ENCODE measurements around the gene ARIH1.

The ARIH1 gene

GRCh38 chr15:72493220-72493619 lies 19.1 kb downstream of the ARIH1 start:
- ATAC-seq (replicated peaks) (peak; percentile 9), DNase-seq (no peak)
- no peaks in the 10 kb centered on the region for H3K9me3 Mint-ChIP-seq
- no peak overlapping the region for H3K27ac Mint-ChIP-seq
- peak overlapping the region; percentile 43 to 51 for H3K4me3 Mint-ChIP-seq
- no peaks in the 10 kb centered on the region for H3K27me3 Mint-ChIP-seq
- H3K36me3 Mint-ChIP-seq (ENCODE audit: insufficient read depth), result peaks cover 31% of the 10 kb centered on the region
- peaks cover 42 to 72% of the 10 kb centered on the region in 2 donors for H3K4me1 Mint-ChIP-seq (ENCODE audit: low read depth in 2 of 2)

DNA sequence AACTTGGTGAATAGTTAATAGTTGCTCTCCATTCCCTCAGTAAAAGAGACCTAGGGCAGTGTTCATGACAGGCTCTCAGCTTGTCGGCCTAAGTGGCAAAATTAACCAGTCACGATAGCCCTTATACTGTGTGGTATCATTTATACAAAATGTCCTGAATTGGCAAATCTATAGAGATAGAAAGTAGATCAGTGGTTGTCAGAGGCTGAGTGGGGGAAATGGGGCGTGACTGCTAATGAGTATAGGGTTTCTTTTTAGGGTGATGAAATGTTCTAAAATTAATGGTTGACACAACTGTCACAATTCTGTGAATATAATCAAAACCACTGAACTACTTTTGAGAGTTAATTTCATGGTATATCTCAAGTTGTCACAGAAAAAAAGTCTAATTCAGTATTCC lies 20.9 kb downstream of the ARIH1 start:
- no peaks in the 10 kb centered on the region for H3K27me3 Mint-ChIP-seq
- H3K4me3 Mint-ChIP-seq, result no peak overlapping the region
- peaks cover 36 to 69% of the 10 kb centered on the region in 2 donors for H3K4me1 Mint-ChIP-seq (ENCODE audit: low read depth in 2 of 2)
- DNase-seq (no peak), ATAC-seq (replicated peaks) (no peak)
- H3K9me3 Mint-ChIP-seq, result no peaks in the 10 kb centered on the region
- peaks cover 39% of the 10 kb centered on the region for H3K36me3 Mint-ChIP-seq (ENCODE audit: insufficient read depth)
- H3K27ac Mint-ChIP-seq, result no peak overlapping the region

DNA sequence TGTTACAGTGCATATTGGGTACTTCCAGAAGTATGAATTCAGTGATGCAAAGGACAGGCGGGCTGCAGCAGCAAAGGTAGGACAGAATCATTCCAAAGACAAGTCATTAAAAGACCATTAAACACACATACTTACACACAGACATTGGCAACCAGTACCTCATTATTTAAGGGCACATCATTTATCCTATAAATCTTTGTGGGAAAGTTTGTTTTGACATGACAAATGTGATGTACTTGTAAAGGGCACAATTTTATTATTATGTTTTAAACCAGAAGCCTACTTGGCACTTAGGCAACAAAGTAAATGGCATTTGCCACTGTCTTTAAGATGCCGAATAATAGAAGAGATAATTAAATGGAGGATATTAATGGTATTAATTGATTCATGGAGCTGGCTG lies 22.7 kb downstream of the ARIH1 start:
- ATAC-seq (replicated peaks), result no peak
- Mint-ChIP-seq H3K9me3 (no peaks in the 10 kb centered on the region), H3K36me3 (ENCODE audit: insufficient read depth) (peaks cover 41% of the 10 kb centered on the region), H3K4me1 (ENCODE audit: low read depth in 2 of 2) (peaks cover 29 to 62% of the 10 kb centered on the region in 2 donors), H3K27me3 (no peaks in the 10 kb centered on the region), H3K4me3 (no peak overlapping the region), H3K27ac (peak overlapping the region in 1 of 2 donors; percentile 44)
- no peak for DNase-seq

GRCh38 chr15:72497402-72497801 lies 23.3 kb downstream of the ARIH1 start:
- no peak for ATAC-seq (replicated peaks)

GRCh38 chr15:72502220-72502809 lies 28.2 kb downstream of the ARIH1 start:
- no peaks in the 10 kb centered on the region for H3K27me3 Mint-ChIP-seq
- peak overlapping the region in 1 of 2 donors; percentile 9 for H3K4me3 Mint-ChIP-seq
- peaks cover 57% of the 10 kb centered on the region for H3K36me3 Mint-ChIP-seq (ENCODE audit: insufficient read depth)
- H3K9me3 Mint-ChIP-seq, result no peaks in the 10 kb centered on the region
- peak overlapping the region in 1 of 2 donors; percentile 30 for H3K27ac Mint-ChIP-seq
- DNase-seq, result no peak
- ATAC-seq (replicated peaks), result no peak
- H3K4me1 Mint-ChIP-seq (ENCODE audit: low read depth in 2 of 2), result peaks cover 31 to 44% of the 10 kb centered on the region in 2 donors

More at GRCh38 chr15:72497402-72497801, 23.3 kb downstream of the ARIH1 start:
- peak overlapping the region; percentile 31 to 44 for H3K27ac Mint-ChIP-seq
- H3K36me3 Mint-ChIP-seq (ENCODE audit: insufficient read depth), result peaks cover 43% of the 10 kb centered on the region
- H3K4me1 Mint-ChIP-seq (ENCODE audit: low read depth in 2 of 2), result peaks cover 30 to 56% of the 10 kb centered on the region in 2 donors
- no peaks in the 10 kb centered on the region for H3K9me3 Mint-ChIP-seq
- H3K4me3 Mint-ChIP-seq, result no peak overlapping the region
- H3K27me3 Mint-ChIP-seq, result no peaks in the 10 kb centered on the region
- DNase-seq, result no peak

DNA sequence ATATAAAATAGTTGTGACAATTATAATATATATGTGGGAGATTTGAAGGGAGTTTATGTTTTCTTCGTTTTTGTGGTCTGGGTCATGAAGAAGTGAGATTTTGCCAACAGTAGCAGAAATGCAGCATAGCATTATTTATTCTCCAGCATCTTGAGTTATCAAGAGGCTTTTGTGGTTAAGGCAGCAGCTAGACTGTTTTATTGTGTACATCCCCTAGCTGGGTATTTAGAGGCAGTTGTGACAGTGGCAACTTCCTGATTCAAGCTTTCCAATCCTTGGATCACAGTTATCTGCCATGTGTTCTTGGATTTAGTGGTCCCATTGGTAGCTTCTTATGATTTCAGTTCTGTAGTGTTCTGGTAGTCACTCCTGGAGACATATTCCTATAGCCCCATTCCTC lies 29.0 kb downstream of the ARIH1 start:
- H3K4me1 Mint-ChIP-seq (ENCODE audit: low read depth in 2 of 2), result peaks cover 32 to 41% of the 10 kb centered on the region in 2 donors
- H3K27me3 Mint-ChIP-seq, result no peaks in the 10 kb centered on the region
- H3K27ac Mint-ChIP-seq, result peak overlapping the region; percentile 30 to 77
- ATAC-seq (replicated peaks), result peak; percentile 69
- no peak for DNase-seq
- peak overlapping the region in 1 of 2 donors; percentile 9 for H3K4me3 Mint-ChIP-seq
- H3K9me3 Mint-ChIP-seq, result no peaks in the 10 kb centered on the region
- peaks cover 59% of the 10 kb centered on the region for H3K36me3 Mint-ChIP-seq (ENCODE audit: insufficient read depth)

- no peak overlapping the region for H3K4me3 Mint-ChIP-seq
- no peak for ATAC-seq (replicated peaks)
- peaks cover 40 to 60% of the 10 kb centered on the region in 2 donors for H3K4me1 Mint-ChIP-seq (ENCODE audit: low read depth in 2 of 2)
- H3K27ac Mint-ChIP-seq, result no peak overlapping the region
- no peaks in the 10 kb centered on the region for H3K9me3 Mint-ChIP-seq
- no peak for DNase-seq
- H3K36me3 Mint-ChIP-seq (ENCODE audit: insufficient read depth), result peaks cover 64% of the 10 kb centered on the region
- H3K27me3 Mint-ChIP-seq, result no peaks in the 10 kb centered on the region
These were observed 33.4 kb downstream of the ARIH1 start for GRCh38 chr15:72507402-72508092.

GRCh38 chr15:72509484-72509883 lies 35.4 kb downstream of the ARIH1 start:
- Mint-ChIP-seq H3K4me3 (no peak overlapping the region), H3K27me3 (no peaks in the 10 kb centered on the region), H3K9me3 (no peaks in the 10 kb centered on the region), H3K36me3 (ENCODE audit: insufficient read depth) (peaks cover 67% of the 10 kb centered on the region), H3K4me1 (ENCODE audit: low read depth in 2 of 2) (peaks cover 32 to 57% of the 10 kb centered on the region in 2 donors), H3K27ac (peak overlapping the region; percentile 22 to 53)
- DNase-seq (no peak), ATAC-seq (replicated peaks) (no peak)

DNA sequence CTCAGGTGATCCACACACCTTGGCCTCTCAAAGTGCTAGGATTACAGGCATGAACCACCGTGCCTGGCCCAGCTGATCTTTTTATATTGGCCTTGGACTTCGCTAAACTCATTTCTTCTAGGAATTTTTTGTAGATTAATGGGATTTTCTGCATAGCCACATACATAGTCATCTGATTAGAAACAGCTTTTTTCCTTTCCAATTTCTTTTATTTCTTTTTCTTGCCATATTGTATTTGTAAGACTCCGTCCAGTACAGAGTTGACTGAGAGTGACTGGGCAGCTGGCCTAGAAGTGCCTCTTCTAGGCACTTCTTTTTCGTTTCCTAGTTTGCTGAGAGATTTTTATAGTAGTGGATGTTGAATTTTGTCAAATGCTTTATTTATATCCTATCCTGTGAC lies 37.4 kb downstream of the ARIH1 start:
- Mint-ChIP-seq H3K36me3 (ENCODE audit: insufficient read depth) (peaks cover 62% of the 10 kb centered on the region), H3K4me3 (no peak overlapping the region), H3K9me3 (no peaks in the 10 kb centered on the region), H3K27me3 (no peaks in the 10 kb centered on the region), H3K4me1 (ENCODE audit: low read depth in 2 of 2) (peaks cover 32 to 68% of the 10 kb centered on the region in 2 donors), H3K27ac (peak overlapping the region; percentile 31 to 66)
- DNase-seq (no peak), ATAC-seq (replicated peaks) (no peak)

- Mint-ChIP-seq H3K4me1 (ENCODE audit: low read depth in 2 of 2) (peaks cover 32 to 59% of the 10 kb centered on the region in 2 donors), H3K9me3 (no peaks in the 10 kb centered on the region), H3K4me3 (peak overlapping the region in 1 of 2 donors; percentile 23), H3K27me3 (no peaks in the 10 kb centered on the region), H3K27ac (peak overlapping the region in 1 of 2 donors; percentile 82), H3K36me3 (ENCODE audit: insufficient read depth) (peaks cover 62% of the 10 kb centered on the region)
- ATAC-seq (replicated peaks), result no peak
- no peak for DNase-seq
These were observed 41.7 kb downstream of the ARIH1 start for GRCh38 chr15:72515591-72516389.

GRCh38 chr15:72516777-72517176 lies 42.6 kb downstream of the ARIH1 start:
- DNase-seq, result no peak
- no peak for ATAC-seq (replicated peaks)
- H3K27ac Mint-ChIP-seq, result peak overlapping the region; percentile 3 to 82
- no peak overlapping the region for H3K4me3 Mint-ChIP-seq
- peaks cover 61% of the 10 kb centered on the region for H3K36me3 Mint-ChIP-seq (ENCODE audit: insufficient read depth)
- H3K9me3 Mint-ChIP-seq, result no peaks in the 10 kb centered on the region
- H3K4me1 Mint-ChIP-seq (ENCODE audit: low read depth in 2 of 2), result peaks cover 27 to 53% of the 10 kb centered on the region in 2 donors
- no peaks in the 10 kb centered on the region for H3K27me3 Mint-ChIP-seq

DNA sequence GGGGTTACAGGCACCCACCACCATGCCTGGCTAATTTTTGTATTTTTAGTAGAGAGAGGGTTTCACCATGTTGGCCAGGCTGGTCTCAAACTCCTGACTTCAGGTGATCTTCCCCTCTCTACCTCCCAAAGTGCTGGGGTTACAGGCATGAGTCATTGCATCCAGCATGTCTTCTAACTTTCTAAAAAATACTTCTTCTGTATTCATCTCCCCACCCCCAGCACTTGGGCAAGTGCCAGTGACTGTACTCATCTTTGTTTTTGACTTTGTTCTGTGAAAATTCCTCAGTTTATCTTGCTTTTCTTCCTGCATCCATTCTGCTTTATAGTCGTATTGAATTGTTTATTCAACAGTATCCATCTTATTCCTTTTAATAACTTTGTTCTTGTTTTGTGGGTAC lies 47.6 kb downstream of the ARIH1 start:
- Mint-ChIP-seq H3K9me3 (no peaks in the 10 kb centered on the region), H3K4me3 (no peak overlapping the region), H3K27me3 (no peaks in the 10 kb centered on the region), H3K36me3 (ENCODE audit: insufficient read depth) (peaks cover 61% of the 10 kb centered on the region), H3K27ac (peak overlapping the region in 1 of 2 donors; percentile 76), H3K4me1 (ENCODE audit: low read depth in 2 of 2) (peaks cover 5 to 24% of the 10 kb centered on the region in 2 donors)
- DNase-seq (no peak), ATAC-seq (replicated peaks) (no peak)

GRCh38 chr15:72532991-72533601 lies 59.0 kb downstream of the ARIH1 start:
- Mint-ChIP-seq H3K36me3 (ENCODE audit: insufficient read depth) (peaks cover 11% of the 10 kb centered on the region), H3K4me3 (no peak overlapping the region), H3K9me3 (no peaks in the 10 kb centered on the region), H3K4me1 (ENCODE audit: low read depth in 2 of 2) (peaks cover 21 to 53% of the 10 kb centered on the region in 2 donors), H3K27ac (peak overlapping the region in 1 of 2 donors; percentile 42), H3K27me3 (no peaks in the 10 kb centered on the region)
- DNase-seq (peak in 1 of 3 experiments; percentile 14), ATAC-seq (replicated peaks) (peak; percentile 54)

Data from effector memory CD8-positive, alpha-beta T cell (primary cell).